Skin epidermis (tissue), 12 donors: ENCODE data around the gene DUSP2.
"Not testable (repeated sequence)": the region's sequence is repeated elsewhere in the genome, so short reads cannot be mapped to it uniquely, and the experiment has no call there.

ENCODE experiments used
- H3K27ac ChIP-seq, 21 experiments: fragments of 200-600 bp; sonication (generic) in 11 of 21; one replicate each; pipeline ENCODE4 v1.5.0; 2020; ENCODE audit warnings: mild to moderate bottlenecking in 3 of 21, inconsistent platforms in 2 of 21, moderate library complexity in 2 of 21
- H3K4me3 ChIP-seq, 7 experiments: fragments of 200-600 bp; sonication (generic) in 2 of 7; one replicate each; pipeline ENCODE4 v1.5.0; 2020; ENCODE audit warnings: inconsistent platforms in 2 of 7, mild to moderate bottlenecking in 2 of 7, moderate library complexity in 1 of 7

DUSP2 gene

GRCh38 chr2:96150007-96150640 is 4.9 kb upstream of the DUSP2 start:
- Histone ChIP-seq H3K4me3 (no peak overlapping the region), H3K27ac (no peak overlapping the region)

- no peak overlapping the region for H3K4me3 ChIP-seq
- H3K27ac ChIP-seq = peak overlapping the region in 15 of 21 experiments; percentile 11 to 95 (median 68)
Measured at GRCh38 chr2:96148410-96149217, 3.4 kb upstream of the DUSP2 start.

GRCh38 chr2:96147593-96148201 is 2.5 kb upstream of the DUSP2 start:
- Histone ChIP-seq H3K27ac (peak overlapping the region in 17 of 21 experiments; percentile 22 to 95 (median 80)), H3K4me3 (no peak overlapping the region)

GRCh38 chr2:96146881-96147592 is 1.8 kb upstream of the DUSP2 start:
- H3K27ac ChIP-seq = peak overlapping the region in 20 of 21 experiments; percentile 64 to 95 (median 82)

GRCh38 chr2:96146153-96146880 is 1.1 kb upstream of the DUSP2 start:
- Histone ChIP-seq H3K27ac (peak overlapping the region; percentile 44 to 95 (median 81)), H3K4me3 (peak overlapping the region; percentile 40 to 79 (median 56))

More at GRCh38 chr2:96146881-96147592, 1.8 kb upstream of the DUSP2 start:
- H3K4me3 ChIP-seq = peak overlapping the region in 1 of 7 experiments; percentile 56

GRCh38 chr2:96145848-96146152 is 560 bp upstream of the DUSP2 start:
- Histone ChIP-seq H3K27ac (peak overlapping the region; percentile 44 to 95 (median 81)), H3K4me3 (peak overlapping the region; percentile 40 to 79 (median 56))

- Histone ChIP-seq H3K4me3 (peak overlapping the region; percentile 40 to 79 (median 56)), H3K27ac (peak overlapping the region in 20 of 21 experiments; percentile 49 to 95 (median 82))
Measured at GRCh38 chr2:96144481-96145035, 682 bp downstream of the DUSP2 start.

- H3K27ac ChIP-seq = peak overlapping the region in 17 of 21 experiments; percentile 10 to 95 (median 82)
- peak overlapping the region; percentile 40 to 79 (median 56) for H3K4me3 ChIP-seq
Measured at GRCh38 chr2:96143848-96144480, 1.3 kb downstream of the DUSP2 start.

GRCh38 chr2:96143231-96143847 is 1.9 kb downstream of the DUSP2 start:
- Histone ChIP-seq H3K27ac (peak overlapping the region in 12 of 21 experiments; percentile 10 to 95 (median 85)), H3K4me3 (peak overlapping the region; percentile 40 to 79 (median 56))

GRCh38 chr2:96142217-96143113 is 2.8 kb downstream of the DUSP2 start:
- Histone ChIP-seq H3K27ac (peak overlapping the region in 7 of 21 experiments; percentile 21 to 95 (median 88)), H3K4me3 (peak overlapping the region in 4 of 7 experiments; percentile 4 to 79 (median 58))

- not testable (repeated sequence) for H3K27ac ChIP-seq, H3K4me3 ChIP-seq
Measured at GRCh38 chr2:96141624-96141967, 3.6 kb downstream of the DUSP2 start.

GRCh38 chr2:96140941-96141623 is 4.2 kb downstream of the DUSP2 start:
- no peak overlapping the region for H3K4me3 ChIP-seq

GRCh38 chr2:96139181-96139758 is 6.0 kb downstream of the DUSP2 start:
- Histone ChIP-seq H3K27ac (peak overlapping the region in 3 of 21 experiments; percentile 2 to 17 (median 15)), H3K4me3 (no peak overlapping the region)

More at GRCh38 chr2:96140941-96141623, 4.2 kb downstream of the DUSP2 start:
- H3K27ac ChIP-seq = no peak overlapping the region

GRCh38 chr2:96138179-96139145 is 6.8 kb downstream of the DUSP2 start, which contains the start of gene ASTL:
ASTL (minus strand) TSS chr2:96138502; CDS start chr2:96138436, 66 bp downstream.
- Histone ChIP-seq H3K27ac (peak within 1 kb of the TSS in 7 of 21 experiments; percentile 2 to 56 (median 17)), H3K4me3 (no peak within 1 kb of the TSS)
